Dendritic cell treated with granulocyte-macrophage colony-stimulating factor and Interleukin-4, amounts not matched to agents 40 ng/mL and 50 ng/mL, for 4 days (primary cell): Measurements from ENCODE around the gene CNTNAP2.
"Not testable (repeated sequence)": the region's sequence is repeated elsewhere in the genome, so short reads cannot be mapped to it uniquely, and the experiment has no call there.

ENCODE experiments used
- H3K27ac Mint-ChIP-seq: one replicate; pipeline ENCODE4 v1.8.0; 2022; ENCODE audit warnings: mild to moderate bottlenecking, mixed read lengths
- H3K27me3 Mint-ChIP-seq: one replicate; pipeline ENCODE4 v1.8.0; 2022; ENCODE audit warnings: mild to moderate bottlenecking, mixed read lengths
- H3K36me3 Mint-ChIP-seq: one replicate; pipeline ENCODE4 v1.8.0; 2022; ENCODE audit warnings: low read depth, mixed read lengths
- H3K4me1 Mint-ChIP-seq: one replicate; pipeline ENCODE4 v1.8.0; 2022; ENCODE audit warnings: low read depth, mixed read lengths
- H3K4me3 Mint-ChIP-seq: one replicate; pipeline ENCODE4 v1.8.0; 2022; ENCODE audit warnings: mild to moderate bottlenecking, moderate library complexity, mixed read lengths
- H3K9me3 Mint-ChIP-seq: one replicate; pipeline ENCODE4 v1.8.0; 2022; ENCODE audit warnings: mixed read lengths
- intact Hi-C: fragments of 100-400 bp; cut with micrococcal nuclease; formaldehyde crosslinking; loops from one replicate; pipeline ENCODE4 v1.15.0; 2022

Gene CNTNAP2

GRCh38 chr7:148445260-148446044, 2328.9 kb downstream of the CNTNAP2 start:
- H3K4me3 Mint-ChIP-seq, result no peak overlapping the region
- H3K27me3 Mint-ChIP-seq, result no peaks in the 10 kb centered on the region
- H3K4me1 Mint-ChIP-seq, result no peaks in the 10 kb centered on the region
- peaks cover 15% of the 10 kb centered on the region for H3K9me3 Mint-ChIP-seq
- no peak overlapping the region for H3K27ac Mint-ChIP-seq
- intact Hi-C loops, result no loop called here
- H3K36me3 Mint-ChIP-seq, result no peaks in the 10 kb centered on the region

- H3K36me3 Mint-ChIP-seq, result no peaks in the 10 kb centered on the region
- H3K4me1 Mint-ChIP-seq, result no peaks in the 10 kb centered on the region
- H3K27me3 Mint-ChIP-seq, result no peaks in the 10 kb centered on the region
- intact Hi-C loops, result no loop called here
- no peak overlapping the region for H3K27ac Mint-ChIP-seq
- H3K4me3 Mint-ChIP-seq, result no peak overlapping the region
- peaks cover 15% of the 10 kb centered on the region for H3K9me3 Mint-ChIP-seq
These were observed 2330.7 kb downstream of the CNTNAP2 start for GRCh38 chr7:148447221-148447849.

GRCh38 chr7:148451526-148451925, 2334.9 kb downstream of the CNTNAP2 start:
- H3K4me3 Mint-ChIP-seq, H3K36me3 Mint-ChIP-seq, intact Hi-C loops, H3K4me1 Mint-ChIP-seq, H3K9me3 Mint-ChIP-seq, H3K27me3 Mint-ChIP-seq, H3K27ac Mint-ChIP-seq: not testable (repeated sequence)

DNA sequence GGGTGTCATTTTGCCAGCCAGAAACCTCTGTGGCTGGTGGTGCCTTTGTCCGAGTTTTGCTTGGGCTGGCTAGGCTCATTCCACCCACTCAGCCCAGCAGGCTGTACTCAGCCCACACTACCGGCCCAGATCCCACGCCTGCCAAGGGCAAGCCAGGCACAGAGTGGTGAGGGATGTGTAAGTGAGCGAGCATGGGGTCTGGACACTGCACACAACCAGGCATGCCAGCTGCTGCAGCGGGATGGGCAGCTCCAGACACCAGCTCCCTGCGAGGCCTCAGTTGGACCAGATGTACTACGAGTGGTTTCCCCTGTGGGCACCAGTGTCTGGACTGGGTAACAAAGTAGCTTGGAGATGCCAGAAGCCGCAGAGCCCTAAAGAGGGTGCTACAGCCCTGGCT, 2339.8 kb downstream of the CNTNAP2 start:
- Mint-ChIP-seq H3K27me3 (no peaks in the 10 kb centered on the region), H3K4me3 (no peak overlapping the region), H3K9me3 (no peaks in the 10 kb centered on the region), H3K4me1 (no peaks in the 10 kb centered on the region), H3K27ac (no peak overlapping the region), H3K36me3 (no peaks in the 10 kb centered on the region)
- intact Hi-C loops, result no loop called here

GRCh38 chr7:148457310-148457921, 2340.8 kb downstream of the CNTNAP2 start:
- no peak overlapping the region for H3K4me3 Mint-ChIP-seq
- intact Hi-C loops, result no loop called here

DNA sequence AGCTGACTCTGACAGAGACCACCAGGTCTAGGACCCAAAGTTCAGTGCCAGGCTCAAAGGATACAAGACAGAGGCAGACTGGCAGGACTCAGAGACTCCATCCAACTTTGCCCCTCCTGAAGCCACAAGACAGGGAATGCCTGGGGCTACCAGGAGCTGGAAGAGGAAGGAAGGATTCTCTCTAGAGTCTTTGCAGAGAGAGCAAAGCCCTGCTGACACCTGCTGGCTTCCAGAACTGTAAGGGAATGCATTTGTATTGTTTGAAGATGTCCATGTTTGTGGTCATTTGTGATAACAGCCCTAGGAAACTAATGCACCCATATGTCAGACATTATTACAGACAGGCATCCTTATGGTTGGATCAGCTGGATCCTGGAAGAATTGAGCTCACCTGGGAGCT, 2341.7 kb downstream of the CNTNAP2 start:
- Mint-ChIP-seq H3K4me1 (no peaks in the 10 kb centered on the region), H3K9me3 (peaks cover 16% of the 10 kb centered on the region)

More at GRCh38 chr7:148457310-148457921, 2340.8 kb downstream of the CNTNAP2 start:
- no peaks in the 10 kb centered on the region for H3K27me3 Mint-ChIP-seq
- no peaks in the 10 kb centered on the region for H3K4me1 Mint-ChIP-seq
- H3K27ac Mint-ChIP-seq, result no peak overlapping the region
- peaks cover 8% of the 10 kb centered on the region for H3K9me3 Mint-ChIP-seq
- H3K36me3 Mint-ChIP-seq, result no peaks in the 10 kb centered on the region

DNA sequence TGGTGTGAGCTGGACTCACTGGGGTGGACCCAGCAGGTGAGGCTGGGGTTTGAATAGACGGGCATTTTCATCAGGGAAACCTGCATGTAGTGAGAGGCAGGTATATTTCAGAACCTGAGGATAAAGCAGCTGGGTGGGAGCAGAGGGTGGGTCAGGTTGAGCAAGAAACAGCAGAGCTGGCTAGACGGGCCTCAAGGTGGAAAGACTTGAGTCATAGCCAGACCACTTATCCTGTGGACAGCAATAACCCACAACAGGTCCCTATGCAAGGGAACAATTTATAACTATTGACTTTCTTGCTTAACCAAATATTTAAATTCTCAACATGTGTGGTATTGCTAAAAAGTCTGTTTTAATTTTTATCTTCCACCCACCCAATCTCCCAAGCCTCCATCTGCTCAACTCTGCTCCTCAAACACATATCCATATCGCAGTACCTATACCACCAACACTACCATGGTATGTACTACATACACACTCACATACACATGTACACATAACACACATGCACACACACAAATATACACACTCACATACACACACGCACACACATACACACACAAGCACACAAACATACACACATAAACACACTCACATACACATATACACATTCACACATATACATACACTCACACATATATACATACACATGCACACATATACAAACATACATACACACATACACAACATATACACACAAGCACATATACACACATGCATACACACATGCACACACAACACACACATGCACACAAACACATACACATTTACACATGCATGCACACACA, 2345.0 kb downstream of the CNTNAP2 start:
- H3K27ac Mint-ChIP-seq, result no peak overlapping the region
- no peaks in the 10 kb centered on the region for H3K4me1 Mint-ChIP-seq
- no peak overlapping the region for H3K4me3 Mint-ChIP-seq
- H3K36me3 Mint-ChIP-seq, result no peaks in the 10 kb centered on the region
- intact Hi-C loops, result no loop called here
- no peaks in the 10 kb centered on the region for H3K27me3 Mint-ChIP-seq
- H3K9me3 Mint-ChIP-seq, result peaks cover 19% of the 10 kb centered on the region

More for the DNA sequence above, 2341.7 kb downstream of the CNTNAP2 start:
- intact Hi-C loops, result no loop called here
- no peak overlapping the region for H3K4me3 Mint-ChIP-seq
- H3K36me3 Mint-ChIP-seq, result no peaks in the 10 kb centered on the region
- no peak overlapping the region for H3K27ac Mint-ChIP-seq
- H3K27me3 Mint-ChIP-seq, result no peaks in the 10 kb centered on the region

DNA sequence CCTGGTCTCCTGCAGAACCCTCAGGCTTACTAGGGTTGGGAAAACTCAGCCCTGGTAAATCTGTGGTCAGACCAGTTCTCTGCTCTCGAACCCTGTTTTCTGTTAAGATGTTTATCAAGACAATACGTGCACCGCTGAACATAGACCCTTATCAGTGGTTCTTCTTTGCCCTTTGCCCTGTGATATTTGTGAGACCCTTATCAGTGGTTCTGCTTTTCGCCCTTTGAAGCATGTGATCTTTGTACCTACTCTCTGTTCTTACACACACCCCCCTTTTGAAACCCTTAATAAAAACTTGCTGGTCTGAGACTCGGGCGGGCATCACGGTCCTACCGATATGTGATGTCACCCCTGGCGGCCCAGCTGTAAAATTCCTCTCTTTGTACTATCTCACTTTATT, 2346.2 kb downstream of the CNTNAP2 start:
- H3K9me3 Mint-ChIP-seq, result peaks cover 19% of the 10 kb centered on the region
- intact Hi-C loops, H3K4me1 Mint-ChIP-seq, H3K27ac Mint-ChIP-seq, H3K36me3 Mint-ChIP-seq, H3K27me3 Mint-ChIP-seq, H3K4me3 Mint-ChIP-seq: not testable (repeated sequence)

DNA sequence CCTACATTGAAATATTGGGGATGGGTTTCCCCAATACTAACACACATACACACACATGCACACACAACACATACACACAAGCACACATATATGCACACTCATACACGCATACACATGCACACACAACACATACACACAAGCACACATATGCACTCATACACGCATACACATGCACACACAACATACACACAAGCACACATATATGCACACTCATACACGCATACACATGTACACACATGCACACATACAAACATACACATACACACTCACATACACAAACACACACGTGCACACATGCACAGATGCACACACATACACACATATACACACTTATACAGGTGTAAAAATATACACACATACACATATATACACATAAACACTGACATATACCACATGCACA, 2346.6 kb downstream of the CNTNAP2 start:
- Mint-ChIP-seq H3K4me1 (no peaks in the 10 kb centered on the region), H3K4me3 (no peak overlapping the region), H3K36me3 (no peaks in the 10 kb centered on the region), H3K27me3 (no peaks in the 10 kb centered on the region), H3K9me3 (peaks cover 19% of the 10 kb centered on the region), H3K27ac (no peak overlapping the region)
- intact Hi-C loops, result no loop called here

- Mint-ChIP-seq H3K4me1 (no peaks in the 10 kb centered on the region), H3K36me3 (no peaks in the 10 kb centered on the region), H3K9me3 (peaks cover 19% of the 10 kb centered on the region), H3K4me3 (no peak overlapping the region), H3K27me3 (no peaks in the 10 kb centered on the region), H3K27ac (no peak overlapping the region)
- intact Hi-C loops, result no loop called here
These were observed 2348.3 kb downstream of the CNTNAP2 start for GRCh38 chr7:148464947-148465346.

DNA sequence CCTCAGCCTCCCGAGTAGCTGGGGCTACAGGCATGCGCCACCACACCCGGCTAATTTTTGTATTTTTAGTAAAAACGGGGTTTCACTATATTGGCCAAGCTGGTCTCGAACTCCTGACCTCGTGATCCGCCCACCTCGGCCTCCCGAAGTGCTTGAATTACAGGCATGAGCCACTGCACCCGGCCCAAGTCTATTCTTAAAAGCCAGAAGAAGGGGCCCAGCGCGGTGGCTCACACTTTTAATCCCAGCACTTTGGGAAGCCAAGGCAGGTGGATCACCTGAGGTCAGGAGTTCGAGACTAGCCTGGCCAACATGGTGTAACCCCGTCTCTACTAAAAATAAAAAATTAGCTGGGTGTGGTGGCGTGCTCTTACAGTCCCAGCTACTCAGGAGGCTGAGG, 2348.8 kb downstream of the CNTNAP2 start:
- H3K36me3 Mint-ChIP-seq, intact Hi-C loops, H3K27ac Mint-ChIP-seq, H3K4me3 Mint-ChIP-seq, H3K4me1 Mint-ChIP-seq, H3K27me3 Mint-ChIP-seq: not testable (repeated sequence)
- peaks cover 19% of the 10 kb centered on the region for H3K9me3 Mint-ChIP-seq

DNA sequence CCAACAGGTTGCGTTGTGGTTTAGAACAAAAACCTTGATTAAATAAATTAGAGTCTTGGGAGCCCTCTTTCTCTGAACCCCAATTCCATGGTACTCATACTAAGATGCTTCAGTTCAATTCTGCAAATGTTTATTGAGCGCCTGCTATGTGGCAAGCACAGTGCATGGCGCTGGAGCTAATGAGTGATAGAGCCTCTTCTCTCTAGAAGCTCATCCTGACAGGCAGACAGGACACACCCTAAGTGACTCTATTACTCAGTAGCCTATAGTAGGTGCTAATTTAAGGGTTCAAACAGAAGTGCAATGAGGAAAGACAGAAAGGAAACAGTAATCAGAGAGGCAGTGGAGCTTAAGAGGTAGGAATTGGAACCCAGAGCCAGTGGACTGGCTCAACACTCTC, 2349.5 kb downstream of the CNTNAP2 start:
- no peaks in the 10 kb centered on the region for H3K4me1 Mint-ChIP-seq
- H3K27me3 Mint-ChIP-seq, result no peaks in the 10 kb centered on the region
- H3K27ac Mint-ChIP-seq, result no peak overlapping the region
- H3K4me3 Mint-ChIP-seq, result no peak overlapping the region
- intact Hi-C loops, result no loop called here
- H3K9me3 Mint-ChIP-seq, result peaks cover 19% of the 10 kb centered on the region
- no peaks in the 10 kb centered on the region for H3K36me3 Mint-ChIP-seq

DNA sequence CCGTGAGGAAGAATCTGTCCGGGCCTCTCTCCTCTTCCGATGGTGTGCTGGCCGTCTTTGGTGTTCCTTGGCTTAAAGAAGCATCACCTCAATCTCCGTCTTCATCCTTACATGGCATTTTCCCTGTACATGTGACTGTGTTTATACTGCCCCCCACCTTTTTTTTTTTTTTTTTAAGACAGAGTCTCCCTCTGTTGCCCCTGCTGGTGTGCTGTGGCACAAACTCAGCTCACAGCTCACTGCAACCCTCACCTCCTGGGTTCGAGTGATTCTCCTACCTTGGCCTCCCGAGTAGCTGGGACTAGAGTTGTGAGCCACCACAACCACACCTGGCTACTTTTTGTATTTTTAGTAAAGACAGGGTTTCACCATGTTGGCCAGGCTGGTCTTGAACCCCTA, 2352.1 kb downstream of the CNTNAP2 start:
- Mint-ChIP-seq H3K4me3 (no peak overlapping the region), H3K4me1 (no peaks in the 10 kb centered on the region), H3K27me3 (peaks cover 5% of the 10 kb centered on the region), H3K36me3 (no peaks in the 10 kb centered on the region), H3K9me3 (no peaks in the 10 kb centered on the region), H3K27ac (no peak overlapping the region)
- intact Hi-C loops, result no loop called here
